AG09309 (cell line): ENCODE data around the gene ZSCAN18.
A peak's percentile ranks its signal among the peaks of the same experiment; 100 is the strongest.
"Not testable (repeated sequence)": the region's sequence is repeated elsewhere in the genome, so short reads cannot be mapped to it uniquely, and the experiment has no call there.

Source experiments
- DNase-seq: peaks from one replicate; pipeline ENCODE4 v3.0.0-alpha.2; 2010; ENCODE audit warnings: low read depth
- H3K4me3 ChIP-seq: 2 replicates; pipeline ENCODE4 v1.5.1; 2011; ENCODE audit warnings: mild to moderate bottlenecking, low read depth, low read length, moderate library complexity; ENCODE audit not compliant: control insufficient read depth
- TF ChIP-seq, protein P1 (sequence below): IDR thresholded peaks from 2 replicates; pipeline ENCODE4 v1.5.1; 2011; ENCODE audit warnings: mild to moderate bottlenecking, low read depth, low read length, inconsistent platforms; ENCODE audit not compliant: insufficient read depth, control insufficient read depth; ENCODE audit errors: missing control alignments

The ZSCAN18 gene, protein sequence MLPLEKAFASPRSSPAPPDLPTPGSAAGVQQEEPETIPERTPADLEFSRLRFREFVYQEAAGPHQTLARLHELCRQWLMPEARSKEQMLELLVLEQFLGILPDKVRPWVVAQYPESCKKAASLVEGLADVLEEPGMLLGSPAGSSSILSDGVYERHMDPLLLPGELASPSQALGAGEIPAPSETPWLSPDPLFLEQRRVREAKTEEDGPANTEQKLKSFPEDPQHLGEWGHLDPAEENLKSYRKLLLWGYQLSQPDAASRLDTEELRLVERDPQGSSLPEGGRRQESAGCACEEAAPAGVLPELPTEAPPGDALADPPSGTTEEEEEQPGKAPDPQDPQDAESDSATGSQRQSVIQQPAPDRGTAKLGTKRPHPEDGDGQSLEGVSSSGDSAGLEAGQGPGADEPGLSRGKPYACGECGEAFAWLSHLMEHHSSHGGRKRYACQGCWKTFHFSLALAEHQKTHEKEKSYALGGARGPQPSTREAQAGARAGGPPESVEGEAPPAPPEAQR

DNA sequence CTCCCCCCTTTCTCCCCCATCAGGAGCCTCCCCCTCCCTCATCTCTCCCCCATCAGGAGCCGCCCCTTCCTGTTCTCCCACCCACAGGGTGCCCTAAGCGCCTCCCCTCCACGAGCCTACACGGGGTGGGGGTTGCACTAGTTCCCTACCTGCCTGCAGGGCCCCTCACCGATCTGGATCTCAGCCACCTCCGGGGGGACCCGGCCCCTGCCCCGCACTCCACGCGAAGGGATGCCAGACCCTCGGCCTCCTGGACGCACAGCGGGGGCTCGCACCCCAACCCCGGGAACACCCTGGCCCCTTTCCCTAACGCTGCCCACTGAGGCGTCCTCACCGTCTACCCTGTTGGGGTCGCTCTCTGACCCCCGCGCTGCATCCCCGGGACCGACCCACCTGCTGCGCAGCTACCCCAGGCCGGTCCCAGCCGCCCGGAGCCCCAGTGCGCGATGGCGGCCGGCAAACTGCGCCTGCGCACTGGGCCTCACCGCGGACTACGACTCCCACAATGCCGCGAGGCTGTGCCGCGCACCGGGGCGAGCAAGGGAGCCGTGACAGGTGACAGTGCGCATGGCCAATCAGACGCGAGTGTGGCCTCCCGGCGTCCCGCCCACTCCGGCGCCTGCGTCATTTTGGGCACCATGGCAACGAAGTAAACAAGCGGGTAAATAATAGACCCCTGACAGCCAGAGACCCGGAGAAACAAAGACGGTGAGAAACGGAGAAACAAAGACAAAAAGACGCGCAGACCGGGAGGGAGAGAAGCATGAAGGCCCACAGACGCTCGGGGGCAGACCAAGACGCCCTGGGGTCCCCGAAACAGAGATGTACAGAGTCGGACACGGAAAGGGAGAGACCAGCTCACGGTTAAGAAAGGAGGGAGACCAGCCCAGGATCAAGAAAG, at the start of gene ZSCAN18:
ZSCAN18 (minus strand) TSS at position 451 of the 901 bp plus-strand sequence. CDS start 7,964 bp downstream, outside the sequence.
- DNase-seq, result peak; percentile 64
- TF ChIP-seq, protein P1, sequence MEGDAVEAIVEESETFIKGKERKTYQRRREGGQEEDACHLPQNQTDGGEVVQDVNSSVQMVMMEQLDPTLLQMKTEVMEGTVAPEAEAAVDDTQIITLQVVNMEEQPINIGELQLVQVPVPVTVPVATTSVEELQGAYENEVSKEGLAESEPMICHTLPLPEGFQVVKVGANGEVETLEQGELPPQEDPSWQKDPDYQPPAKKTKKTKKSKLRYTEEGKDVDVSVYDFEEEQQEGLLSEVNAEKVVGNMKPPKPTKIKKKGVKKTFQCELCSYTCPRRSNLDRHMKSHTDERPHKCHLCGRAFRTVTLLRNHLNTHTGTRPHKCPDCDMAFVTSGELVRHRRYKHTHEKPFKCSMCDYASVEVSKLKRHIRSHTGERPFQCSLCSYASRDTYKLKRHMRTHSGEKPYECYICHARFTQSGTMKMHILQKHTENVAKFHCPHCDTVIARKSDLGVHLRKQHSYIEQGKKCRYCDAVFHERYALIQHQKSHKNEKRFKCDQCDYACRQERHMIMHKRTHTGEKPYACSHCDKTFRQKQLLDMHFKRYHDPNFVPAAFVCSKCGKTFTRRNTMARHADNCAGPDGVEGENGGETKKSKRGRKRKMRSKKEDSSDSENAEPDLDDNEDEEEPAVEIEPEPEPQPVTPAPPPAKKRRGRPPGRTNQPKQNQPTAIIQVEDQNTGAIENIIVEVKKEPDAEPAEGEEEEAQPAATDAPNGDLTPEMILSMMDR, result no peak
- H3K4me3 ChIP-seq, result peak within 1 kb of the TSS; percentile 85

DNA sequence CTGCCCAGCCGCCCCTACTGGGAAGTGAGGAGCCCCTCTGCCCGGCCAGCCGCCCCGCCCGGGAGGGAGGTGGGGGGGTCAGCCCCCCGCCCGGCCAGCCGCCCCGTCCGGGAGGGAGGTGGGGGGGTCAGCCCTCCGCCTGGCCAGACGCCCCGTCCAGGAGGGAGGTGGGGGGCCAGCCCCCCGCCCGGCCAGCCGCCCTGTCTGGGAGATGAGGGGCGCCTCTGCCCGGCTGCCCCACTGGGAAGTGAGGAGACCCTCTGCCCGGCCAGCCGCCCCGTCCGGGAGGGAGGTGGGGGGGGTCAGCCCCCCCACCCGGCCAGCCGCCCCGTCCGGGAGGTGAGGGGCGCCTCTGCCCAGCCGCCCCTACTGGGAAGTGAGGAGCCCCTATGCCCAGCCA, 49.4 kb upstream of the ZSCAN18 start:
- DNase-seq, H3K4me3 ChIP-seq: not testable (repeated sequence)

DNA sequence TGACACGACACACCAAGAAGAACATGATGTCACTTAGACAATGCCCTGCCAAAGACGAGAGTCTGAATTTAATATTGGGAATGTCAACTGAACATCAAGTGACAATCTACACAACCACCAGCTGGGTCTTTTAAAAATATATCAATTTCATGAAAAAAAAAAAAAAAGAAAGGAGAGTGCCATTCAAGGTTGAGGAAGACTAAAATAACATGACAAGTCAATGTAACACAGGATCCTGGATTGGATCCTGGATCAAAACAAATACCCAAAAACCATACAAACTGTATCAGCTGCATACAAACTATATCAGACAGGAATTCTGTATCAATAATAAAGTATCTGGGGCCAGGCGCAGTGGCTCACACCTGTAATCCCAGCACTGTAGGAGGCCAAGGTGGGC, 47.8 kb upstream of the ZSCAN18 start:
- no peak overlapping the region for H3K4me3 ChIP-seq
- no peak for DNase-seq
- TF ChIP-seq, protein P1, result no peak

DNA sequence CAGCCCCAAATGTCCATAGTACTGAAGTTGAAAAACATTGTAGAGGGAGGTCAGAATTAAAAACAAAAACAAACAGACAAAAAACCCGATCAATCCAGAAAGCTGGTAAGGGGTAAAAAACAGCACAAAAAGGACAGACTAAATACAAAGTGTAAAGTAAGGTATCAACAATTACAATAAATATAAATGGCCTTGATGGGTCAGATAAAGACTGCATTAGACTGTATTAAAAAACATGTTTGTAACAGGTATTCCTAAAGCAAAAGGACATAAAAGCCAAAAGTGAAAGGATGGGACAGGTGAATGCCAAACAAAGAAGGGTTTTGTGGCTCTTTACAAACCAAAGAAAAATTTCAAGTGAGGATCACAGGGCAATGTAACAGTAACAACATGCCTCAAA, 36.2 kb upstream of the ZSCAN18 start:
- no peak for DNase-seq
- no peak overlapping the region for H3K4me3 ChIP-seq
- TF ChIP-seq, protein P1, result no peak

DNA sequence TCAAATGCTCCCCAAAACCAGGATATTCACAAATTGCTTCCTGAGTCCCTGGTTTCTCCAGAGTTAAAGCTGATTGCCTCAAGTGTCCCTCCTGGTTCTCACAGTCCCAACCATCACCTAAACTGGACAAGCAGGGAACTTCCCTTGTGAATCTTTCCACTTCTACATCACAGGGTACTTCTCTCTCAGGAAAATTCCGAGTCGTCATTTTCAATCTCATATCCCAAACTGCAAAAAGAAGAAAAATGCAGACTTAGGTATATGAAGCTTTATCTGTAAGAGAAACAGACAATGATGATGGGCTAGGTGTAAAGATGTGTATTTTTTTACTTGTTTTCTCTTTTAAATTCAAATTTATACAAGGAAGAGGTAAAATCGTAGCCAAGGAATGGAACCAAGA, 31.3 kb upstream of the ZSCAN18 start:
- TF ChIP-seq, protein P1, result no peak
- no peak for DNase-seq
- no peak overlapping the region for H3K4me3 ChIP-seq

DNA sequence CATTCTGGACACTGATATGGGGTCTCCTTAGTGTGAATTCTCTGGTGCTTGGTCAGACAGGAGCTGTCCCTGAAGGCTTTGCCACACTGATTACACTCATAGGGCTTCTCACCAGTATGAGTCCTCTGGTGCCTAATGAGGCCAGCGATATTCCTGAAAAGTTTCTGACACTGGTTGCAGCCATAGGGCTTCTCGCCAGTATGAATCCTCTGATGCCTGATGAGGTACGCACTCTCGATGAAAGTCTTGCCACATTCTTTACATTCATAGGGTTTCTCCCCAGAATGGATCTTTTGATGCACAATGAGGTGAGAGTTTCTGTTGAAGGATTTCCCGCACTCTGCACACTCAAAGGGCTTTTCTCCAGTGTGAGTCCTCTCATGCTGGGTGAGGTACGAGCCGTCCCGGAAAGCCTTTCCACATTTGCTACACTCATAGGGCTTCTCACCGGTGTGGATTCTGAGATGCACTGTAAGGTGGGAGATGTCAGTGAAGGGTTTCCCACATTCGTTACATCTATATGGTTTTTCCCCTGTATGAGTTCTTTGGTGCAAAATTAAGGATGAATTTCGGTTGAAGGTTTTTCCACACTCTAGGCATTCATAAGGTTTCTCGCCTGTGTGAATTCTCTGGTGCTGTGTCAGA, 30.1 kb upstream of the ZSCAN18 start:
- TF ChIP-seq, protein P1, result no peak
- H3K4me3 ChIP-seq, result no peak overlapping the region
- DNase-seq, result no peak
